DOHH2 (cell line): ENCODE data around the gene DPP6.

Source experiments
- EZH2phosphoT487 ChIP-seq: fragments of 200-600 bp; sonication (generic); IDR thresholded peaks from 2 replicates; pipeline ENCODE4 v1.6.1; 2017; ENCODE audit warnings: borderline replicate concordance, mild to moderate bottlenecking, antibody characterized with exemption, low read length, moderate library complexity, mixed read lengths
- TF ChIP-seq, protein P1 (sequence below): fragments of 200-600 bp; sonication (generic); IDR thresholded peaks from one replicate; pipeline ENCODE4 v1.5.1; 2014; ENCODE audit warnings: antibody characterized with exemption, mild to moderate bottlenecking, low read depth, low read length; ENCODE audit not compliant: poor library complexity, severe bottlenecking

DNA sequence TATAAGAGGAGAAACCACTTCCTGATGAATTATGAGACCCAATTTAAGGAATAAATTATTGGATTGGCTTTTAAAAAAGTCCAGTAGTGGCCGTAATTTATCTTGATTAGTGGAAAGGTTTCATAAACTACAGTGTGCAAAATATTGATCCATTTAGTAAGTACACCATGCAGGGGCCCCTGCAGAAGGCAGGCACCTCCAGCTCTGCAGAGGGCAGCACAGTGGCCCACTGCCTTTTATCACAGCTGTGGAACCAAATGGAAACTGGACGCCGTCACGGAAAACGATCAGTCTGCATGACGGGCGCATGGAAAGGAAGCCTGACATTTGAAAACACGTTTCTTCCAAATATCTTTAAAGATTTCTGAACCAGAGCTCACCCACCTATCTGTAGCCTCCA, 204.0 kb downstream of the DPP6 start:
- TF ChIP-seq, protein P1, sequence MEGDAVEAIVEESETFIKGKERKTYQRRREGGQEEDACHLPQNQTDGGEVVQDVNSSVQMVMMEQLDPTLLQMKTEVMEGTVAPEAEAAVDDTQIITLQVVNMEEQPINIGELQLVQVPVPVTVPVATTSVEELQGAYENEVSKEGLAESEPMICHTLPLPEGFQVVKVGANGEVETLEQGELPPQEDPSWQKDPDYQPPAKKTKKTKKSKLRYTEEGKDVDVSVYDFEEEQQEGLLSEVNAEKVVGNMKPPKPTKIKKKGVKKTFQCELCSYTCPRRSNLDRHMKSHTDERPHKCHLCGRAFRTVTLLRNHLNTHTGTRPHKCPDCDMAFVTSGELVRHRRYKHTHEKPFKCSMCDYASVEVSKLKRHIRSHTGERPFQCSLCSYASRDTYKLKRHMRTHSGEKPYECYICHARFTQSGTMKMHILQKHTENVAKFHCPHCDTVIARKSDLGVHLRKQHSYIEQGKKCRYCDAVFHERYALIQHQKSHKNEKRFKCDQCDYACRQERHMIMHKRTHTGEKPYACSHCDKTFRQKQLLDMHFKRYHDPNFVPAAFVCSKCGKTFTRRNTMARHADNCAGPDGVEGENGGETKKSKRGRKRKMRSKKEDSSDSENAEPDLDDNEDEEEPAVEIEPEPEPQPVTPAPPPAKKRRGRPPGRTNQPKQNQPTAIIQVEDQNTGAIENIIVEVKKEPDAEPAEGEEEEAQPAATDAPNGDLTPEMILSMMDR, result no peak
- no peak for TF ChIP-seq EZH2phosphoT487
